LHCN-M2 (cell line): ENCODE data around the gene AKAP10. TPM values are rescaled to one million over a fixed set of nuclear protein-coding genes. Genes with fewer than 3 reads are reported as not detected.
"Not testable (repeated sequence)": the region's sequence is repeated elsewhere in the genome, so short reads cannot be mapped to it uniquely, and the experiment has no call there.

Experiments used
- DNase-seq: peaks from one replicate; pipeline ENCODE4 v3.0.0-alpha.2; 2012; ENCODE audit warnings: low read depth
- total RNA-seq: library from RNA; depleted of rRNA; stranded (reverse); fragments of >200 nt; gene quantifications from 2 replicates; pipeline ENCODE4 v1.2.3, GENCODE V29; 2014; rRNA removed

AKAP10 gene
- total RNA-seq, 1 experiment from 2014 or later = 22.6 TPM

DNA sequence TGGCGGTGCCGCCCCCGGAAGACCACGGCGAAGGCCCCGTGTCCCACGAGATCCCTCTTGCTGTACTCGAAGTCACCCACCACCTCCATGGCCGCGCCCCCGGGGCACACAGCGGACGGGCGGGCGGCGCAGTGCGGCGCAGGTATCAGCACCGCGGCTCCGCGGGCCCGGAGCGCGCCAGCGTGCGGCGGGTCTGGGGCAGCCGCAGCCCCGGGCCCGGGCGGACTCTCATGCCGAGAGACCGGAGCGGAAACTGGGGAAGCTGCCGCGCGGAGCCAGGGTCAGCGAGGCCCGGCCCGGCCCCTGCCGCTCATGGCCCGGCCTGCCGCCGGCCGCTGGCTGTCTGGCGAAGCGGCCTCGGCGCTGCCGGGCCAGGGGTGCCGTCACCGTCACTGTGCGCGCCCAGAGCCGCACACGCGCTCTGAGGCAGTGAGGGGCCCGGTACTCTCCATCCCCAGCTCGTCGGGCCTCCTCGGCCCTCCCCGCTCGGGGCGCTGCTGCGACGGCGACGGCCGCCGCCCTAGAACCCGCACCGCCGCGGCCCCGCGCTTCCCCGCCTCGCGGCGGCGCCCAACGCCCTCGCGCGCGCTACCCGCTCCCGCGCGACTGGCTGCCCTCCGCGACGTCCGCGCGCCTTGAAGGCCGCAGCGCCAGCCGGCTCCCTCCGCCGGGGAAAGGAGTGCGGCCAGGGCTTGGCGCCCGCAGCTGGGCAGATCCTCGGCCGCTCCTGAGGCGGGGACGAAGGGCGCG lies 110.1 kb downstream of the AKAP10 start, which contains the start of gene ULK2:
Gene ULK2, minus strand, starts transcription at position 608 of the 750 bp plus-strand sequence. Its CDS starts 519 bp downstream, at position 89.
- DNase-seq = peak; percentile 69

DNA sequence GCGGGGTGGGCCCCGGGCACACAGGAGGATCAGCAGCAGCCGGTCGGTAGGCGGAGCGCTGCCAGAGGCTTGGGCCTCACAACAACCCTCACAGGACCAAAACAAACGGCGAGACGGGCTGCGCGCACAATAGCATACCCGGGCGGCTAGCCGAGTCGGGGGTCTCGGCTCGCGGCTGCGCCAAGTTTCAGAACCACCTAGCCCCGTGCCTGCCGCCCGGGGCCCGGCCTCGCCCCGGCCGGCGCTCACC lies 110.6 kb downstream of the AKAP10 start:
- peak; percentile 52 for DNase-seq

DNA sequence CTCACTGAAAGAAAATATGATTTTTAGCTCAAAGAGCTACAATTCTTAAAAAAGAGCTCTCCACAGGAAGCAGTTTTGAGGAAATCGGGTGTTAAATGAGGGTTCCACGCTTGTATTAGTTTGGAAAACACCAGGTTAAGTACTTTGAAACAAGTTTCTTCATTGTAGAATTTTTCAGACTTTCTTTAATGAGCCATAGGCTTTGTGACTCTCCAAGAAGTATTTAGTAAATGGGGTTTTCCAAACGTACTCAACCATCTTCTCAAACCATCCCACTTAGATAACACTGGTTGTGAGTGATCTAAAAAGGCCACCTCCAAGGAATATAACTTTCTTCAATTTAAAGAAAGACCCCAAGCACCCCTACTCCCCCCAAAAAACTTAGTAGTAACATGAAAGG lies 112.6 kb downstream of the AKAP10 start:
- DNase-seq = no peak

DNA sequence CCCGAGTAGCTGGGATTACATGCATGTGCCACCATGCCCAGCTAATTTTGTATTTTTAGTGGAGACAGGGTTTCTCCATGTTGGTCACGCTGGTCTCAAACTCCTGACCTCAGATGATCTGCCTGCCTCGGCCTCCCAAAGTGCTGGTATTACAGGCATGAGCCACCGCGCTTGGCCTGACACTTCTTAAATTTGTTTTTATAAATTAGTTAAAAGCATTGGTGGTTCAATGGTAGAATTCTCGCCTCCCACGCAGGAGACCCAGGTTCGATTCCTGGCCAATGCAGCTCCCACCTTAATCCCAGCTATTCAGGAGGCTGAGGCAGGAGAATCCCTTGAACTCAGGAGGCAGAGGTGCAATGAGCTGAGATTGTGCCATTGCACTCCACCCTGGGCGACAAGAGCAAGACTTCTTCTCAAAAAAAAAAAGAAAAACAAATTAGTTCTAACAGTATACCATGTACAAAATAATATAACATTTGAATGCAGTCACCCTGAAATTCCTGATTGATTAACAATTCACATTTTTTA lies 116.9 kb downstream of the AKAP10 start:
- DNase-seq = not testable (repeated sequence)

DNA sequence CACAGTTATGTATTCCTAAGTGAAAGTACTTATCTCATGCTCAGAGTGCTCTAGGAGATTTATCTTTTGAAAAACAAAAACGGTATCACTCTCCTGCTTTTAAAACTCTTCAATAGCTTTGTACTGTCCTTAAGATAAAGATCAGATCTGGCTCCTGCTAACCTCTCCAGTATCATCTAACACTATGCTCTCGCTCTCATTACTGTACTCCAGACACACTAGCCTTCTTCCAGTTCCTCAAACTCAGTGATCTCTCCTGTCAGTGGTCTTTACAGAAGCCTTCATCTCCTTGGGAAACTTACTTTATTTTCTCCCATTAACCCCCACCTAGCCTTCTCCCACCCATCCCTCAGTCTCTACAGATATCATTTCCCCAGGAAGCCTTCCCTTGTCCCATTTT lies 120.0 kb downstream of the AKAP10 start:
- DNase-seq = no peak

Other genes starting within 250 kb of the AKAP10 start
- not detected in 2 replicates for gene ALDH3A1, start 229.5 kb downstream of the AKAP10 start, total RNA-seq
- 12.4 TPM in 2 replicates for gene ULK2, start 109.9 kb downstream of the AKAP10 start, total RNA-seq
- 16.9 and 19.9 TPM in 2 replicates for gene SPECC1, start 31.5 kb upstream of the AKAP10 start, total RNA-seq